Body of pancreas (tissue), 4 donors: ENCODE data around the gene KRTAP2-3. TPM values are rescaled to one million over a fixed set of nuclear protein-coding genes. Genes with fewer than 3 reads are reported as not detected.
"Not testable (repeated sequence)": the region's sequence is repeated elsewhere in the genome, so short reads cannot be mapped to it uniquely, and the experiment has no call there.

Source experiments
- ATAC-seq: fragments of 150-250 bp; one replicate; pipeline ENCODE4 v1.9.1; 2016
- DNase-seq, 4 donors: peaks; one replicate each; pipeline ENCODE4 v3.0.0-alpha.2; 2019
- H3K27ac ChIP-seq, 4 donors: fragments of 200-600 bp; sonication (generic); 1 replicate in 3 of 4; 2 replicates in 1 of 4; pipeline versions ENCODE4 v1.5.1 to v1.6.1; 2016 to 2019; ENCODE audit warnings: mild to moderate bottlenecking in 1 of 4, mixed read lengths in 1 of 4, moderate library complexity in 1 of 4
- H3K27me3 ChIP-seq, 2 donors: fragments of 200-600 bp; sonication (generic); one replicate each; pipeline ENCODE4 v1.6.0; 2016; ENCODE audit warnings: mild to moderate bottlenecking in 1 of 2
- H3K36me3 ChIP-seq, 2 donors: fragments of 200-600 bp; sonication (generic); replicated peaks in 1 of 2; 2 replicates each; pipeline ENCODE4 v1.5.1; 2016; ENCODE audit warnings: low read depth in 2 of 2; ENCODE audit not compliant: insufficient read depth in 1 of 2
- H3K4me1 ChIP-seq: fragments of 200-600 bp; sonication (generic); one replicate; pipeline ENCODE4 v1.6.0; 2016
- H3K4me3 ChIP-seq, 2 donors: fragments of 200-600 bp; sonication (generic); 1 replicate in 1 of 2; 2 replicates in 1 of 2; pipeline ENCODE4 v1.5.1; 2016 to 2019
- H3K9me3 ChIP-seq, 3 donors: fragments of 200-600 bp; sonication (generic); 1 replicate in 2 of 3; 2 replicates in 1 of 3; pipeline ENCODE4 v1.5.1; 2016
- CTCF ChIP-seq, 7 experiments: fragments of 450-650 bp in 4 of 7; fragments of 200-600 bp in 3 of 7; sonication (generic) in 3 of 7; IDR thresholded peaks; one replicate each; pipeline ENCODE4 v1.5.1; 2016 to 2019; ENCODE audit warnings: antibody characterized with exemption in 7 of 7
- POLR2A ChIP-seq, 3 donors: fragments of 450-650 bp; IDR thresholded peaks; one replicate each; pipeline ENCODE4 v1.6.1; 2016; ENCODE audit warnings: antibody characterized with exemption in 3 of 3, mild to moderate bottlenecking in 2 of 3
- WGBS, 2 donors: methylation state at CpG; one replicate each; pipeline ENCODE4 v1.1.5; 2017; 5-methylcytosine and 5-hydroxymethylcytosine counted together
- intact Hi-C: fragments of 100-400 bp; cut with DNase I; formaldehyde crosslinking; loops from one replicate; pipeline ENCODE4 v1.15.1; 2023
- total RNA-seq, 2 donors: library from RNA; depleted of rRNA; stranded (reverse); fragments of >200 nt; gene quantifications; one replicate each; pipeline ENCODE4 v1.1.0, GENCODE V29; 2016

The KRTAP2-3 gene
- total RNA-seq, 2 donors from 2014 or later, result not detected

DNA sequence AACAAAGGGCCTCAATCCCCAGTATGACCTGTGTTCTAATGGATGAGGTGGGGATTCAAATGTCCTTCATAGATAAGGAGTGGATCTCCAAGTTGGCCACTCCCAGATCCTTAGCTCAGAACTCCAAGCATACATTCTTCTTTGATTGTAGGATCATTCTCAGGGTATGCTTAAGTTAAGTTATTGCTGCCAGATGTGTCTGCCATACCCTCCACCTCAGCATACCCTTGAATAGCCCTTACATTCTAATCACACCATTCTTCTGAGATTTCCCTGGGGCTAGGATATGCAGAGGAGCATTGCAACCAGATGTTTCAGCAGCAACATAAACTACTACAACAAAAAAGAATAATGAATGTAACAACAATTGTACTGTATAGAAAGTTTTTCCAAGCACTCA lies 7.4 kb upstream of the KRTAP2-3 start:
- DNase-seq, result no peak
- TF ChIP-seq POLR2A (IDR thresholded peaks at IDR 0.05), result no peak
- no peak for TF ChIP-seq CTCF (IDR thresholded peaks at IDR 0.05)
- no peaks in the 10 kb centered on the region for H3K4me1 ChIP-seq
- no peak for ATAC-seq
- no peak overlapping the region for H3K27ac ChIP-seq
- no peaks in the 10 kb centered on the region for H3K36me3 ChIP-seq
- intact Hi-C loops, result no loop called here
- no peaks in the 10 kb centered on the region for H3K27me3 ChIP-seq
- H3K9me3 ChIP-seq, result no peaks in the 10 kb centered on the region
- H3K4me3 ChIP-seq, result no peak overlapping the region

- Histone ChIP-seq H3K36me3 (no peaks in the 10 kb centered on the region), H3K4me1 (no peaks in the 10 kb centered on the region), H3K4me3 (no peak within 1 kb of the TSS), H3K9me3 (no peaks in the 10 kb centered on the region), H3K27ac (no peak within 1 kb of the TSS), H3K27me3 (no peaks in the 10 kb centered on the region)
- TF ChIP-seq POLR2A (IDR thresholded peaks at IDR 0.05) (no peak), CTCF (IDR thresholded peaks at IDR 0.05) (no peak)
- 82 to 89% methylated on average over 5 of the region's 6 CpGs for WGBS, 2 donors
- ATAC-seq (no peak), DNase-seq (no peak)
- intact Hi-C loops, result no loop called here
Observed at GRCh38 chr17:41065829-41066624, 6.1 kb upstream of the KRTAP2-3 start, which contains the start of gene KRTAP2-4. KRTAP2-4 (minus strand) TSS chr17:41065879; CDS start chr17:41065845, 34 bp downstream.

DNA sequence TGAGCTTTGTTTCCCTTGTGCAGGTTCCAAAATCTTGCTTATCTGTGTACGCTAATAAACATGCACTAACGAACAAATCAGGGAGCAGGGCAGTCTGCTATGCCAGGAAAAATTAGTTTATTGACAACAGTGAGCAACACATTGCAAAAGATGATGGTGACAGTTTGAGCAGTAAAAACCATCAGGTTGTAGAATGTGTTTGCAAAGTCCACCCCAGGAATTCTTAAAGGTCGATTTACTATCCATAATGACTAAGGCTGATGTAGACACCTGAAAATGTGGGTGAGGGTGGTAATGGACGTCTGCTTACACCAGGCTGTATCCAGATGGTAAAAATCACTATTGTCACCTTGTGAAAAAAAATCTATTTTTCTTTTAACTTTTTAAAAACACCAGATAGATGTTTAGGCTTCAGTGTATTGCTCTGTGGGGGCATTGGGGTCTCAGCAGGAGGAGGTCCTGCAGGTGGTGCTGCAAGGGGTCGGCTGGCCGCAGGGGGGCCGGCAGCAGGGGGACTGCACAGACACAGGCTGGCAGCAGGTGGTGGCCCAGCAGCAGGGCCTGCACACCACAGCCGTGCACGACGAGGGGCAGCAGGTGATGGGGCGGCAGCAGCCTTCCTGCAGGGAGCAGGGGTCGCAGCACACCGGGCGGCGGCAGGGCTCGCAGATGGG lies 5.2 kb upstream of the KRTAP2-3 start:
- WGBS, 2 donors, result 44 to 50% methylated on average over 6 to 7 of the region's 16 CpGs
- H3K36me3 ChIP-seq, H3K27ac ChIP-seq, DNase-seq, ATAC-seq, H3K27me3 ChIP-seq, H3K4me1 ChIP-seq, intact Hi-C loops, H3K9me3 ChIP-seq, H3K4me3 ChIP-seq: not testable (repeated sequence)

DNA sequence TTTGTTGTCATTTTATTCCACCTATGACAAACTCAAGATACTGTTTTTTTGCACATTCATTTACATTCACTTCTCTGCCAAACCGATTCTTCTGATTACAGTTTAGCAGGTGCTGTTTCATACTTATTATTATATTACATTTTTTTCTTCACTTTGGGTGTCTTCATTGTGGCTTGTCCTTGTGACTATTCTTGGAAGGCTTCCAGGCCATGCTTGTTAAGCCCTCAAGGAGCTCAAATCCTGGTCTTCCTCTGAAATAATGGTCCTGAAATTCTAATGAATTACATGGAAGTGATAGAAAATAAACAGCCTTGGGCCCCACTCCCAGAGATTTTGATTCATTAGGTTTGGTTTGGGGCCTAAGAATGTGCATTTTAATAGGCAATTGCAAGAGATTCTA lies 4.4 kb upstream of the KRTAP2-3 start:
- intact Hi-C loops, result no loop called here
- H3K4me3 ChIP-seq, result no peak overlapping the region
- ATAC-seq, result no peak
- no peaks in the 10 kb centered on the region for H3K9me3 ChIP-seq
- no peaks in the 10 kb centered on the region for H3K4me1 ChIP-seq
- no peaks in the 10 kb centered on the region for H3K27me3 ChIP-seq
- WGBS, 2 donors, result 64 to 74% methylated on average over 1 of the region's 1 CpG
- no peaks in the 10 kb centered on the region for H3K36me3 ChIP-seq
- no peak for TF ChIP-seq CTCF (IDR thresholded peaks at IDR 0.05)
- TF ChIP-seq POLR2A (IDR thresholded peaks at IDR 0.05), result no peak
- no peak for DNase-seq
- H3K27ac ChIP-seq, result no peak overlapping the region

GRCh38 chr17:41063449-41063848 lies 3.5 kb upstream of the KRTAP2-3 start:
- Histone ChIP-seq H3K27me3 (no peaks in the 10 kb centered on the region), H3K4me1 (no peaks in the 10 kb centered on the region), H3K4me3 (no peak overlapping the region), H3K36me3 (no peaks in the 10 kb centered on the region), H3K9me3 (no peaks in the 10 kb centered on the region), H3K27ac (no peak overlapping the region)
- TF ChIP-seq POLR2A (IDR thresholded peaks at IDR 0.05) (no peak), CTCF (IDR thresholded peaks at IDR 0.05) (no peak)
- WGBS, 2 donors, result 53 to 62% methylated on average over 4 of the region's 4 CpGs
- DNase-seq, result no peak
- intact Hi-C loops, result no loop called here
- ATAC-seq, result no peak
